H1 (cell line): ENCODE data around the gene ASGR1. TPM values are rescaled to one million over a fixed set of nuclear protein-coding genes. Genes with fewer than 3 reads are reported as not detected.
"Not testable (repeated sequence)": the region's sequence is repeated elsewhere in the genome, so short reads cannot be mapped to it uniquely, and the experiment has no call there.

Experiments
- CTCF ChIA-PET: fragments of 300-600 bp; sonication (Branson Sonifier 250); formaldehyde crosslinking; loops from one replicate; lab custom pipeline; 2021; ENCODE audit not compliant: partially characterized antibody; lab: Charles Lee
- POLR2A ChIA-PET: fragments of 300-600 bp; sonication (Branson Sonifier 250); formaldehyde crosslinking; loops from one replicate; lab custom pipeline; 2021; ENCODE audit warnings: inconsistent platforms; ENCODE audit not compliant: partially characterized antibody; lab: Charles Lee
- DNase-seq, 2 experiments: peaks; one replicate each; pipeline versions ENCODE4 v3.0.0 to v3.0.0-alpha.2; 2010 to 2022; ENCODE audit warnings: low spot score in 2 of 2, low read depth in 1 of 2, mixed read lengths in 1 of 2
- FAIRE-seq: peaks from 2 replicates; lab custom pipeline; 2011; peaks lifted over from hg19 to GRCh38; lab: Jason Lieb, UNC
- H2AFZ ChIP-seq: 2 replicates; pipeline ENCODE4 v1.8.1; 2012; ENCODE audit warnings: low read length, inconsistent platforms
- H2AK5ac ChIP-seq: 2 replicates; pipeline ENCODE4 v1.6.1; 2013; ENCODE audit warnings: low read depth, low read length
- H2BK120ac ChIP-seq: replicated peaks from 2 replicates; pipeline ENCODE3; 2013; ENCODE audit warnings: low read depth, low read length, inconsistent platforms
- H2BK12ac ChIP-seq: 2 replicates; pipeline ENCODE4 v1.6.1; 2013; ENCODE audit warnings: low read depth, low read length
- H2BK15ac ChIP-seq: 2 replicates; pipeline ENCODE4 v1.6.1; 2013; ENCODE audit warnings: low read length
- H2BK20ac ChIP-seq: 2 replicates; pipeline ENCODE4 v1.6.1; 2013; ENCODE audit warnings: low read length
- H2BK5ac ChIP-seq: 2 replicates; pipeline ENCODE4 v1.6.1; 2013; ENCODE audit warnings: low read depth, low read length
- H3K14ac ChIP-seq: 2 replicates; pipeline ENCODE4 v1.6.1; 2013; ENCODE audit warnings: inconsistent platforms; ENCODE audit not compliant: insufficient read length
- H3K18ac ChIP-seq: 2 replicates; pipeline ENCODE4 v1.6.1; 2013; ENCODE audit warnings: low read length; ENCODE audit errors: extremely low read depth
- H3K23ac ChIP-seq: 2 replicates; pipeline ENCODE4 v1.6.1; 2013; ENCODE audit warnings: inconsistent platforms; ENCODE audit not compliant: insufficient read length
- H3K23me2 ChIP-seq: 2 replicates; pipeline ENCODE4 v1.6.1; 2013; ENCODE audit warnings: low read depth, low read length
- H3K27ac ChIP-seq: 2 replicates; pipeline ENCODE4 v1.6.1; 2011; ENCODE audit warnings: low read depth, low read length, inconsistent platforms
- H3K27me3 ChIP-seq, 4 experiments: replicated peaks in 1 of 4; 1 replicate in 1 of 4; 2 replicates in 3 of 4; pipeline versions ENCODE4 v1.6.1 to v1.8.1; 2011 to 2013; ENCODE audit warnings: low read length in 3 of 4, mild to moderate bottlenecking in 3 of 4, inconsistent platforms in 2 of 4, mixed read lengths in 2 of 4, moderate library complexity in 1 of 4; ENCODE audit not compliant: control insufficient read depth in 3 of 4, insufficient read depth in 3 of 4; ENCODE audit errors: extremely low read depth in 1 of 4
- H3K36me3 ChIP-seq, 4 experiments: 2 replicates each; pipeline versions ENCODE4 v1.6.1 to v1.8.1; 2011 to 2013; ENCODE audit warnings: mild to moderate bottlenecking in 4 of 4, low read length in 3 of 4, moderate library complexity in 2 of 4, control low read depth in 1 of 4, inconsistent platforms in 1 of 4; ENCODE audit not compliant: insufficient read depth in 4 of 4, control insufficient read depth in 2 of 4
- H3K4ac ChIP-seq: replicated peaks from 2 replicates; pipeline ENCODE3; 2013; ENCODE audit warnings: low read length, low read depth, mixed read lengths, inconsistent platforms; ENCODE audit not compliant: insufficient read length
- H3K4me1 ChIP-seq, 4 experiments: replicated peaks in 1 of 4; 1 replicate in 1 of 4; 2 replicates in 3 of 4; pipeline versions ENCODE4 v1.6.1 to v1.8.1; 2011 to 2013; ENCODE audit warnings: low read length in 3 of 4, inconsistent platforms in 2 of 4, mixed read lengths in 1 of 4; ENCODE audit not compliant: insufficient read depth in 4 of 4, control insufficient read depth in 3 of 4
- H3K4me2 ChIP-seq, 2 experiments: 2 replicates each; pipeline versions ENCODE4 v1.6.1 to v1.8.1; 2011 to 2013; ENCODE audit warnings: low read depth in 2 of 2, low read length in 2 of 2, control low read depth in 1 of 2, inconsistent platforms in 1 of 2, mild to moderate bottlenecking in 1 of 2; ENCODE audit not compliant: insufficient read depth in 1 of 2
- H3K4me3 ChIP-seq, 4 experiments: fragments of 200-600, 300-600 bp in 1 of 4; sonication (generic), shearing (Covaris generic), sonication (Bioruptor Twin) in 1 of 4; 2 replicates each; pipeline versions ENCODE4 v1.5.1 to v1.8.1; 2011 to 2016; ENCODE audit warnings: low read length in 4 of 4, low read depth in 3 of 4, control low read depth in 2 of 4, inconsistent platforms in 2 of 4, mild to moderate bottlenecking in 2 of 4, mixed read lengths in 1 of 4, moderate library complexity in 1 of 4; ENCODE audit not compliant: insufficient read depth in 2 of 4; ENCODE audit errors: extremely low read depth in 1 of 4
- H3K56ac ChIP-seq: replicated peaks from 2 replicates; pipeline ENCODE3; 2013; ENCODE audit warnings: low read depth, mild to moderate bottlenecking, mixed read lengths, low read length, inconsistent platforms; ENCODE audit not compliant: insufficient read length
- H3K79me1 ChIP-seq: 2 replicates; pipeline ENCODE4 v1.6.1; 2013; ENCODE audit warnings: low read depth, low read length, control low read depth
- H3K79me2 ChIP-seq, 2 experiments: 2 replicates each; pipeline versions ENCODE4 v1.6.1 to v1.8.1; 2012 to 2013; ENCODE audit warnings: low read length in 2 of 2, mild to moderate bottlenecking in 2 of 2, inconsistent platforms in 1 of 2; ENCODE audit not compliant: insufficient read depth in 2 of 2, control insufficient read depth in 1 of 2
- H3K9ac ChIP-seq, 4 experiments: replicated peaks in 1 of 4; 1 replicate in 1 of 4; 2 replicates in 3 of 4; pipeline versions ENCODE4 v1.6.1 to v1.8.1; 2011 to 2013; ENCODE audit warnings: low read depth in 3 of 4, low read length in 3 of 4, control low read depth in 2 of 4, mild to moderate bottlenecking in 2 of 4, moderate library complexity in 2 of 4, inconsistent platforms in 1 of 4; ENCODE audit errors: extremely low read depth in 1 of 4
- H3K9me3 ChIP-seq, 2 experiments: 2 replicates each; pipeline versions ENCODE4 v1.6.1 to v1.8.1; 2012 to 2013; ENCODE audit warnings: mild to moderate bottlenecking in 2 of 2, moderate library complexity in 2 of 2, control low read depth in 1 of 2, inconsistent platforms in 1 of 2, low read depth in 1 of 2, low read length in 1 of 2, mixed read lengths in 1 of 2; ENCODE audit not compliant: insufficient read depth in 2 of 2
- H4K20me1 ChIP-seq, 2 experiments: replicated peaks in 1 of 2; 2 replicates each; pipeline versions ENCODE3 to v1.8.1; 2011 to 2013; ENCODE audit warnings: inconsistent platforms in 2 of 2, low read length in 2 of 2, mild to moderate bottlenecking in 1 of 2; ENCODE audit not compliant: insufficient read depth in 2 of 2, control insufficient read depth in 1 of 2
- H4K5ac ChIP-seq: 2 replicates; pipeline ENCODE4 v1.6.1; 2013; ENCODE audit warnings: low read length, low read depth, mixed read lengths, inconsistent platforms; ENCODE audit not compliant: insufficient read length
- H4K8ac ChIP-seq: 2 replicates; pipeline ENCODE4 v1.8.0; 2013; ENCODE audit warnings: mild to moderate bottlenecking, moderate library complexity, low read length, inconsistent platforms; ENCODE audit not compliant: insufficient read depth; ENCODE audit errors: extremely low read depth
- H4K91ac ChIP-seq: replicated peaks from 2 replicates; pipeline ENCODE3; 2013; ENCODE audit warnings: low read length, mixed read lengths, inconsistent platforms; ENCODE audit not compliant: insufficient read length
- WGBS, 2 experiments: shearing (Covaris generic) in 1 of 2; methylation state at CpG; one replicate each; pipeline versions ENCODE4 v1.1.6 to v1.1.7; 2013 to 2015; ENCODE audit warnings: low lambda C conversion rate in 2 of 2, mixed read lengths in 2 of 2, inconsistent platforms in 1 of 2, low coverage in 1 of 2, missing lambda C conversion rate in 1 of 2; ENCODE audit not compliant: insufficient replicate concordance in 2 of 2, insufficient coverage in 1 of 2, insufficient read length in 1 of 2; ENCODE audit errors: extremely low coverage in 1 of 2, missing lambda C conversion rate in 1 of 2; 5-methylcytosine and 5-hydroxymethylcytosine counted together
- polyA plus RNA-seq, 7 experiments: library from polyadenylated mRNA; depleted of rRNA in 3 of 7; stranded (reverse) in 5 of 7; unstranded in 2 of 7; fragments of >200 nt in 5 of 7; fragments of 200-250 nt in 2 of 7; gene quantifications; 1 replicate in 5 of 7; 2 replicates in 1 of 7; 4 replicates in 1 of 7; pipeline versions ENCODE4 v1.2.1 to v1.2.3, GENCODE V29; 2011 to 2013; ENCODE audit warnings: missing spikeins in 2 of 7, mixed read lengths in 2 of 7
- total RNA-seq: library from RNA; stranded (reverse); fragmentation: NEBNext Ultra II Directional; extraction: Animal tissue kit (Norgen Biotek cat#: 25700); gene quantifications from 2 replicates; pipeline ENCODE4 v1.2.1, GENCODE V29; 2021

ASGR1 gene
- total and polyA plus RNA-seq, 2 of the 8 experiments (the other 6 are each of a cell fraction or from before 2014, with no cell fraction given) = 10.8 to 14.5 TPM

GRCh38 chr17:7182101-7182500, 2.9 kb upstream of the ASGR1 start:
- not testable (repeated sequence) for H2BK20ac ChIP-seq, H4K91ac ChIP-seq, H3K36me3 ChIP-seq, FAIRE-seq, H4K20me1 ChIP-seq, H4K8ac ChIP-seq, H2AFZ ChIP-seq, H3K9me3 ChIP-seq, DNase-seq, H3K4me3 ChIP-seq, H3K23ac ChIP-seq, H3K79me2 ChIP-seq, H2AK5ac ChIP-seq, H3K79me1 ChIP-seq, H3K4ac ChIP-seq, H3K56ac ChIP-seq, H3K27me3 ChIP-seq, H4K5ac ChIP-seq, H3K14ac ChIP-seq, H3K27ac ChIP-seq, H3K9ac ChIP-seq, H2BK15ac ChIP-seq, H2BK5ac ChIP-seq, H2BK120ac ChIP-seq, H3K4me1 ChIP-seq, H2BK12ac ChIP-seq, H3K4me2 ChIP-seq, H3K18ac ChIP-seq
- ChIA-PET POLR2A (interaction anchor here (0.6 kb wide), 1 partner anchor 13 kb away, joined by 3 read pairs; no protein-coding TSS in a partner anchor), CTCF (interaction anchor here (1.1 to 5.4 kb wide), 4 partner anchors 8 to 137 kb away, joined by 3 to 32 read pairs (median 6); partner anchors contain the start of gene SLC16A11)
- peaks cover 11% of the 10 kb centered on the region; the same call in 1 of the 2 replicates for H3K23me2 ChIP-seq
- WGBS, 2 experiments = 87% methylated on average over 2 of the region's 2 CpGs; no CpG with 5 or more reads in 1 of the 2 experiments
